ENCODE measurements around the gene KCNQ1. TPM values are rescaled to one million over a fixed set of nuclear protein-coding genes. Genes with fewer than 3 reads are reported as not detected.

Gene KCNQ1
- total and polyA plus RNA-seq, 9 of the 15 experiments (the other 6 are each of a cell fraction or from before 2014, with no cell fraction given) = 0.44 TPM; not detected in 8

GRCh38 chr11:2897048-2897447, 452.2 kb downstream of the KCNQ1 start:
- H2AFZ ChIP-seq (ENCODE audit: low read depth, low read length) = peak overlapping the region; percentile 56; the same call in 1 of the 2 replicates
- H3K9me1 ChIP-seq (ENCODE audit: control insufficient read depth, insufficient read depth, low read length) = no peaks in the 10 kb centered on the region
- FAIRE-seq (no peak), DNase-seq (ENCODE audit: extremely low read depth in 1 of 4, low spot score in 3 of 4) (no peak), ATAC-seq (no peak)
- BruUV-seq (replicated peaks) = no TSS peak
- no peak overlapping the region for H3K4me3 ChIP-seq
- no peak overlapping the region for H3K4me2 ChIP-seq (ENCODE audit: insufficient read depth, low read length)
- no peak overlapping the region for H3K27ac ChIP-seq (ENCODE audit: extremely low read depth, low read depth, low read length)
- no peaks in the 10 kb centered on the region for H3K27me3 ChIP-seq (ENCODE audit: control insufficient read depth in 2 of 2, insufficient read depth in 2 of 2, low read length in 2 of 2)
- WGBS (ENCODE audit: insufficient coverage, low coverage, missing lambda C conversion rate) = 69% methylated on average over 6 of the region's 6 CpGs
- intact Hi-C loops (cut with micrococcal nuclease) (loop anchor here (10.0 kb wide), 3 partner anchors 198 to 592 kb away; partner anchors contain the start of genes C11orf21 and TSPAN32), in situ Hi-C loops (cut with MboI) (loop anchor here (5.0 kb wide), 1 partner anchor 470 kb away; no protein-coding TSS in a partner anchor)
- ChIA-PET POLR2A (no interaction called here), CTCF (ENCODE audit: low intra/inter-chr PET ratio) (no interaction called here)
- H3K4me1 ChIP-seq (replicated peaks in 1 of 2; ENCODE audit: control insufficient read depth in 2 of 2, insufficient read depth in 2 of 2, low read length in 2 of 2) = peaks cover 28 to 60% of the 10 kb centered on the region in 2 experiments; a peak in 4 of 5 replicates
- H3K9me3 ChIP-seq (replicated peaks; ENCODE audit: control insufficient read depth, insufficient read depth, low read depth, low read length) = no peaks in the 10 kb centered on the region
- H4K20me1 ChIP-seq (replicated peaks; ENCODE audit: control insufficient read depth, insufficient read depth, low read length) = no peaks in the 10 kb centered on the region
- H3K36me3 ChIP-seq (ENCODE audit: control insufficient read depth, insufficient read depth, low read length) = no peaks in the 10 kb centered on the region
- H3K79me2 ChIP-seq (ENCODE audit: control insufficient read depth, insufficient read depth, low read length) = no peaks in the 10 kb centered on the region
- peak overlapping the region in 1 of 2 experiments; percentile 81; a peak in 2 of 4 replicates for H3K9ac ChIP-seq (ENCODE audit: insufficient read depth in 1 of 2, low read depth in 2 of 2, low read length in 2 of 2)
- TF ChIP-seq ZNF589 (CRISPR knock-in tag; IDR thresholded peaks at IDR 0.05; ENCODE audit: low read depth) (no peak), ZNF592 (IDR thresholded peaks at IDR 0.05) (0 out of 2 replicates have a peak, but pooled peaks have one; percentile 23)
